Mesenchymal stem cell (in vitro differentiated cells and primary cell): ENCODE measurements around the gene CXCL14.
A peak's percentile ranks its signal among the peaks of the same experiment; 100 is the strongest.

Experiments used
- DNase-seq: peaks from one replicate; pipeline ENCODE4 v3.0.0-alpha.2; 2013
- H2AFZ ChIP-seq: one replicate; pipeline ENCODE4 v1.6.1; 2013; ENCODE audit warnings: low read depth, mild to moderate bottlenecking, control low read depth, inconsistent platforms, low read length, moderate library complexity
- H2AK5ac ChIP-seq: 2 replicates; pipeline ENCODE4 v1.6.1; 2013; ENCODE audit warnings: low read length, moderate library complexity, mild to moderate bottlenecking, inconsistent platforms; ENCODE audit not compliant: severe bottlenecking
- H2BK120ac ChIP-seq: one replicate; pipeline ENCODE4 v1.6.1; 2013; ENCODE audit warnings: low read depth, mild to moderate bottlenecking, inconsistent platforms, low read length, moderate library complexity
- H2BK12ac ChIP-seq, 2 experiments: one replicate each; pipeline ENCODE4 v1.6.1; 2013; ENCODE audit warnings: inconsistent platforms in 2 of 2, low read length in 2 of 2, mild to moderate bottlenecking in 2 of 2, moderate library complexity in 2 of 2, control low read depth in 1 of 2
- H2BK15ac ChIP-seq: one replicate; pipeline ENCODE4 v1.6.1; 2013; ENCODE audit warnings: mild to moderate bottlenecking, low read depth, inconsistent platforms; ENCODE audit not compliant: poor library complexity, severe bottlenecking
- H2BK5ac ChIP-seq: 2 replicates; pipeline ENCODE4 v1.6.1; 2013; ENCODE audit warnings: low read depth, mild to moderate bottlenecking, low read length, control low read depth, inconsistent platforms; ENCODE audit not compliant: poor library complexity, severe bottlenecking
- H3K14ac ChIP-seq, 2 experiments: one replicate each; pipeline ENCODE4 v1.6.1; 2013; ENCODE audit warnings: inconsistent platforms in 2 of 2, low read length in 2 of 2, control low read depth in 1 of 2, mild to moderate bottlenecking in 1 of 2, moderate library complexity in 1 of 2
- H3K18ac ChIP-seq, 2 experiments: one replicate each; pipeline ENCODE4 v1.6.1; 2013; ENCODE audit warnings: inconsistent platforms in 2 of 2, low read length in 2 of 2, control low read depth in 1 of 2, low read depth in 1 of 2, mild to moderate bottlenecking in 1 of 2
- H3K23ac ChIP-seq, 2 experiments: one replicate each; pipeline ENCODE4 v1.6.1; 2013; ENCODE audit warnings: inconsistent platforms in 2 of 2, low read length in 2 of 2, mild to moderate bottlenecking in 2 of 2, moderate library complexity in 2 of 2, control low read depth in 1 of 2
- H3K27ac ChIP-seq: 2 replicates; pipeline ENCODE4 v1.5.1; 2013; ENCODE audit warnings: mild to moderate bottlenecking, moderate library complexity, low read length, control low read depth, inconsistent platforms; ENCODE audit not compliant: poor library complexity, severe bottlenecking
- H3K27me3 ChIP-seq, 2 experiments: 2 replicates each; pipeline versions ENCODE4 v1.6.1 to v1.7.0; 2013; ENCODE audit warnings: low read length in 2 of 2, mild to moderate bottlenecking in 2 of 2, moderate library complexity in 2 of 2, control low read depth in 1 of 2, inconsistent platforms in 1 of 2; ENCODE audit not compliant: control insufficient read depth in 1 of 2, insufficient read depth in 1 of 2
- H3K36me3 ChIP-seq, 2 experiments: 2 replicates each; pipeline versions ENCODE4 v1.6.1 to v1.7.0; 2013; ENCODE audit warnings: low read length in 2 of 2, control low read depth in 1 of 2, inconsistent platforms in 1 of 2, low read depth in 1 of 2, mild to moderate bottlenecking in 1 of 2; ENCODE audit not compliant: insufficient read depth in 2 of 2, control insufficient read depth in 1 of 2
- H3K4ac ChIP-seq, 2 experiments: one replicate each; pipeline ENCODE4 v1.6.1; 2013; ENCODE audit warnings: inconsistent platforms in 2 of 2, low read length in 2 of 2, mild to moderate bottlenecking in 2 of 2, moderate library complexity in 2 of 2, control low read depth in 1 of 2, low read depth in 1 of 2
- H3K4me1 ChIP-seq: 2 replicates; pipeline ENCODE4 v1.6.1; 2013; ENCODE audit warnings: low read depth, low read length, control low read depth; ENCODE audit not compliant: control insufficient read depth, insufficient read depth
- H3K4me2 ChIP-seq: 2 replicates; pipeline ENCODE4 v1.6.1; 2013; ENCODE audit warnings: low read length, mild to moderate bottlenecking, inconsistent platforms; ENCODE audit not compliant: poor library complexity, severe bottlenecking
- H3K4me3 ChIP-seq, 2 experiments: 2 replicates each; pipeline versions ENCODE4 v1.5.1 to v1.7.0; 2013; ENCODE audit warnings: low read length in 2 of 2, mild to moderate bottlenecking in 2 of 2, control low read depth in 1 of 2, low read depth in 1 of 2; ENCODE audit not compliant: insufficient read depth in 1 of 2
- H3K79me1 ChIP-seq: replicated peaks from 2 replicates; pipeline ENCODE4 v1.6.1; 2013; ENCODE audit warnings: mild to moderate bottlenecking, control low read depth, low read length, inconsistent platforms; ENCODE audit not compliant: poor library complexity, severe bottlenecking
- H3K9ac ChIP-seq: 2 replicates; pipeline ENCODE4 v1.7.0; 2013; ENCODE audit warnings: mild to moderate bottlenecking, low read length, moderate library complexity
- H3K9me3 ChIP-seq: 2 replicates; pipeline ENCODE4 v1.7.0; 2013; ENCODE audit warnings: mild to moderate bottlenecking, low read length; ENCODE audit not compliant: control insufficient read depth
- H4K8ac ChIP-seq: one replicate; pipeline ENCODE4 v1.6.1; 2013; ENCODE audit warnings: inconsistent platforms, mild to moderate bottlenecking, low read length, moderate library complexity
- H4K91ac ChIP-seq: one replicate; pipeline ENCODE4 v1.6.1; 2013; ENCODE audit warnings: mild to moderate bottlenecking, low read length, inconsistent platforms
- WGBS: methylation state at CpG from one replicate; pipeline ENCODE4 v1.1.7; 2013; ENCODE audit warnings: mixed read lengths; 5-methylcytosine and 5-hydroxymethylcytosine counted together

CXCL14 gene

GRCh38 chr5:135535420-135535819 is 43.4 kb downstream of the CXCL14 start:
- no peak overlapping the region for H3K18ac ChIP-seq
- H3K9ac ChIP-seq = no peak overlapping the region
- H3K9me3 ChIP-seq = peaks cover 20% of the 10 kb centered on the region
- no peak for DNase-seq
- no peak overlapping the region for H2AFZ ChIP-seq
- H2BK120ac ChIP-seq = no peak overlapping the region
- no peaks in the 10 kb centered on the region for H3K36me3 ChIP-seq
- peaks cover 10% of the 10 kb centered on the region for H3K4me1 ChIP-seq
- no peak overlapping the region for H3K14ac ChIP-seq
- no peak overlapping the region for H3K27ac ChIP-seq
- H3K79me1 ChIP-seq = no peaks in the 10 kb centered on the region
- H3K4me3 ChIP-seq = peak overlapping the region in 1 of 2 experiments; percentile 9
- no peak overlapping the region for H3K4ac ChIP-seq
- WGBS = 3% methylated on average over 39 of the region's 44 CpGs
- H4K8ac ChIP-seq = no peak overlapping the region
- H2AK5ac ChIP-seq = no peak overlapping the region
- peaks cover 92 to 97% of the 10 kb centered on the region in 2 experiments for H3K27me3 ChIP-seq
- no peak overlapping the region for H2BK15ac ChIP-seq
- H2BK5ac ChIP-seq = no peak overlapping the region
- H4K91ac ChIP-seq = no peak overlapping the region
- no peak overlapping the region for H3K4me2 ChIP-seq
- no peak overlapping the region for H3K23ac ChIP-seq
- no peak overlapping the region for H2BK12ac ChIP-seq

GRCh38 chr5:135534609-135535419 is 44.0 kb downstream of the CXCL14 start:
- Histone ChIP-seq H3K14ac (no peak overlapping the region), H3K9ac (no peak overlapping the region), H3K4me1 (peaks cover 10% of the 10 kb centered on the region), H3K18ac (no peak overlapping the region), H2BK15ac (no peak overlapping the region), H4K8ac (no peak overlapping the region), H2BK12ac (no peak overlapping the region), H2AK5ac (no peak overlapping the region), H3K4ac (no peak overlapping the region), H2BK120ac (no peak overlapping the region), H3K4me3 (no peak overlapping the region), H3K4me2 (no peak overlapping the region), H2AFZ (no peak overlapping the region), H3K79me1 (no peaks in the 10 kb centered on the region), H2BK5ac (no peak overlapping the region), H3K23ac (no peak overlapping the region), H4K91ac (no peak overlapping the region), H3K27ac (no peak overlapping the region), H3K36me3 (no peaks in the 10 kb centered on the region), H3K9me3 (peaks cover 23% of the 10 kb centered on the region), H3K27me3 (peaks cover 90 to 97% of the 10 kb centered on the region in 2 experiments)
- 6% methylated on average over 61 of the region's 61 CpGs for WGBS
- DNase-seq = no peak

- Histone ChIP-seq H3K27me3 (peaks cover 90 to 97% of the 10 kb centered on the region in 2 experiments), H2BK120ac (no peak overlapping the region), H3K79me1 (no peaks in the 10 kb centered on the region), H3K9ac (no peak overlapping the region), H4K91ac (no peak overlapping the region), H3K4me1 (peaks cover 10% of the 10 kb centered on the region), H2BK15ac (no peak overlapping the region), H3K4ac (no peak overlapping the region), H3K4me2 (no peak overlapping the region), H3K23ac (no peak overlapping the region), H3K18ac (no peak overlapping the region), H2BK5ac (no peak overlapping the region), H3K9me3 (peaks cover 24% of the 10 kb centered on the region), H2AFZ (no peak overlapping the region), H3K27ac (no peak overlapping the region), H3K36me3 (no peaks in the 10 kb centered on the region), H2BK12ac (no peak overlapping the region), H3K4me3 (no peak overlapping the region), H2AK5ac (no peak overlapping the region), H4K8ac (no peak overlapping the region), H3K14ac (no peak overlapping the region)
- WGBS = 32% methylated on average over 1 of the region's 3 CpGs
- DNase-seq = no peak
Observed at GRCh38 chr5:135533794-135534193, 45.0 kb downstream of the CXCL14 start.

GRCh38 chr5:135533334-135533733 is 45.5 kb downstream of the CXCL14 start:
- Histone ChIP-seq H2BK12ac (no peak overlapping the region), H3K23ac (no peak overlapping the region), H3K27me3 (peaks cover 87 to 97% of the 10 kb centered on the region in 2 experiments), H3K9me3 (peaks cover 23% of the 10 kb centered on the region), H3K4ac (no peak overlapping the region), H2AFZ (no peak overlapping the region), H3K4me2 (no peak overlapping the region), H3K27ac (no peak overlapping the region), H2AK5ac (no peak overlapping the region), H4K8ac (no peak overlapping the region), H2BK15ac (no peak overlapping the region), H3K4me3 (no peak overlapping the region), H3K79me1 (no peaks in the 10 kb centered on the region), H3K14ac (no peak overlapping the region), H2BK120ac (no peak overlapping the region), H3K36me3 (no peaks in the 10 kb centered on the region), H3K4me1 (peaks cover 10% of the 10 kb centered on the region), H2BK5ac (no peak overlapping the region), H4K91ac (no peak overlapping the region), H3K9ac (no peak overlapping the region), H3K18ac (no peak overlapping the region)
- no peak for DNase-seq
- no CpG with 5 or more reads among the region's 3 CpGs for WGBS
